Prostate gland (tissue), 2 donors: ENCODE results near the gene CDH13. TPM values are rescaled to one million over a fixed set of nuclear protein-coding genes. Genes with fewer than 3 reads are reported as not detected.

ENCODE experiments used
- DNase-seq: peaks from one replicate; pipeline ENCODE4 v3.0.0-alpha.2; 2019; ENCODE audit warnings: low spot score
- H3K27ac ChIP-seq, 2 donors: fragments of 200-600 bp; sonication (generic); 2 replicates each; pipeline ENCODE4 v1.5.1; 2017 to 2019
- H3K27me3 ChIP-seq: fragments of 200-600 bp; sonication (generic); replicated peaks from 2 replicates; pipeline ENCODE4 v1.5.1; 2019; ENCODE audit not compliant: insufficient read depth
- H3K36me3 ChIP-seq, 2 donors: fragments of 200-600 bp; sonication (generic); 1 replicate in 1 of 2; 2 replicates in 1 of 2; pipeline versions ENCODE4 v1.5.1 to v1.8.1; 2017 to 2019
- H3K4me1 ChIP-seq: fragments of 200-600 bp; sonication (generic); replicated peaks from 2 replicates; pipeline ENCODE4 v1.5.1; 2019
- H3K4me3 ChIP-seq, 2 donors: fragments of 200-600 bp; sonication (generic); 2 replicates each; pipeline ENCODE4 v1.5.1; 2017 to 2019
- H3K9me3 ChIP-seq: fragments of 200-600 bp; sonication (generic); 2 replicates; pipeline ENCODE4 v1.5.1; 2017
- CTCF ChIP-seq, 4 experiments: fragments of 200-600 bp in 2 of 4; fragments of 450-650 bp in 2 of 4; sonication (generic) in 2 of 4; IDR thresholded peaks; 1 replicate in 3 of 4; 2 replicates in 1 of 4; pipeline ENCODE4 v1.5.1; 2016 to 2019; ENCODE audit warnings: antibody characterized with exemption in 4 of 4, mild to moderate bottlenecking in 2 of 4, moderate library complexity in 2 of 4
- POLR2A ChIP-seq: fragments of 450-650 bp; IDR thresholded peaks from one replicate; pipeline ENCODE4 v1.6.1; 2016; ENCODE audit warnings: antibody characterized with exemption, mild to moderate bottlenecking
- POLR2AphosphoS5 ChIP-seq: sonication (generic); formaldehyde crosslinking; IDR thresholded peaks from one replicate; pipeline ENCODE4 v1.6.1; 2017; ENCODE audit warnings: antibody characterized with exemption
- WGBS: methylation state at CpG from one replicate; pipeline ENCODE4 v1.1.5; 2018; 5-methylcytosine and 5-hydroxymethylcytosine counted together
- intact Hi-C: fragments of 100-400 bp; cut with DNase I; formaldehyde crosslinking; loops from one replicate; pipeline ENCODE4 v1.14.2; 2022
- total RNA-seq, 2 donors: library from RNA; depleted of rRNA; stranded (reverse); fragments of >200 nt; gene quantifications; one replicate each; pipeline ENCODE4 v1.1.0, GENCODE V29; 2016

Gene CDH13
- total RNA-seq, 2 donors from 2014 or later = 20.6 to 23.0 TPM

- H3K9me3 ChIP-seq = no peaks in the 10 kb centered on the region
- TF ChIP-seq POLR2AphosphoS5 (no peak), CTCF (IDR thresholded peaks at IDR 0.05) (no peak), POLR2A (no peak)
- intact Hi-C loops = no loop called here
- no peaks in the 10 kb centered on the region for H3K27me3 ChIP-seq
- WGBS = 77% methylated on average over 5 of the region's 5 CpGs
- no peaks in the 10 kb centered on the region for H3K36me3 ChIP-seq
- H3K4me3 ChIP-seq = no peak overlapping the region
- H3K27ac ChIP-seq = no peak overlapping the region
- H3K4me1 ChIP-seq = no peaks in the 10 kb centered on the region
- DNase-seq = no peak
Measured at GRCh38 chr16:82769845-82770244, 143.1 kb downstream of the CDH13 start.

GRCh38 chr16:82772215-82772614 is 145.4 kb downstream of the CDH13 start:
- Histone ChIP-seq H3K4me3 (no peak overlapping the region), H3K9me3 (no peaks in the 10 kb centered on the region), H3K36me3 (no peaks in the 10 kb centered on the region), H3K4me1 (no peaks in the 10 kb centered on the region), H3K27me3 (no peaks in the 10 kb centered on the region), H3K27ac (no peak overlapping the region)
- no peak for DNase-seq
- intact Hi-C loops = no loop called here
- TF ChIP-seq POLR2A (no peak), POLR2AphosphoS5 (no peak), CTCF (IDR thresholded peaks at IDR 0.05) (no peak)
- 88% methylated on average over 3 of the region's 3 CpGs for WGBS

GRCh38 chr16:82773018-82773417 is 146.2 kb downstream of the CDH13 start:
- no peak for TF ChIP-seq POLR2A
- TF ChIP-seq CTCF (IDR thresholded peaks at IDR 0.05) = no peak
- TF ChIP-seq POLR2AphosphoS5 = no peak
- Histone ChIP-seq H3K27me3 (no peaks in the 10 kb centered on the region), H3K4me3 (no peak overlapping the region), H3K4me1 (no peaks in the 10 kb centered on the region), H3K27ac (no peak overlapping the region), H3K9me3 (no peaks in the 10 kb centered on the region), H3K36me3 (no peaks in the 10 kb centered on the region)
- WGBS = 24% methylated on average over 1 of the region's 1 CpG
- intact Hi-C loops = no loop called here
- DNase-seq = no peak

- no peak for DNase-seq
- 78% methylated on average over 5 of the region's 5 CpGs for WGBS
- intact Hi-C loops = no loop called here
- TF ChIP-seq CTCF (IDR thresholded peaks at IDR 0.05) (no peak), POLR2A (no peak), POLR2AphosphoS5 (no peak)
- Histone ChIP-seq H3K36me3 (no peaks in the 10 kb centered on the region), H3K27me3 (no peaks in the 10 kb centered on the region), H3K4me1 (no peaks in the 10 kb centered on the region), H3K4me3 (no peak overlapping the region), H3K9me3 (no peaks in the 10 kb centered on the region), H3K27ac (no peak overlapping the region)
Measured at GRCh38 chr16:82776470-82777146, 149.8 kb downstream of the CDH13 start.

GRCh38 chr16:82782715-82783251 is 156.0 kb downstream of the CDH13 start:
- no peaks in the 10 kb centered on the region for H3K36me3 ChIP-seq
- TF ChIP-seq POLR2A (no peak), POLR2AphosphoS5 (no peak), CTCF (IDR thresholded peaks at IDR 0.05) (no peak)
- no peaks in the 10 kb centered on the region for H3K4me1 ChIP-seq
- H3K9me3 ChIP-seq = no peaks in the 10 kb centered on the region
- H3K4me3 ChIP-seq = no peak overlapping the region
- 21% methylated on average over 11 of the region's 11 CpGs for WGBS
- H3K27ac ChIP-seq = no peak overlapping the region
- intact Hi-C loops = no loop called here
- H3K27me3 ChIP-seq = no peaks in the 10 kb centered on the region
- DNase-seq = peak; percentile 8
